HG02973 (cell line): Measurements from ENCODE around the gene ERFL.

ENCODE experiments used
- ATAC-seq: cut with Tn5 transposase; IDR thresholded peaks from one replicate; pipeline ENCODE4 v1.9.1; 2021; ENCODE audit warnings: moderate library complexity; ENCODE audit not compliant: unreplicated experiment

The ERFL gene

DNA sequence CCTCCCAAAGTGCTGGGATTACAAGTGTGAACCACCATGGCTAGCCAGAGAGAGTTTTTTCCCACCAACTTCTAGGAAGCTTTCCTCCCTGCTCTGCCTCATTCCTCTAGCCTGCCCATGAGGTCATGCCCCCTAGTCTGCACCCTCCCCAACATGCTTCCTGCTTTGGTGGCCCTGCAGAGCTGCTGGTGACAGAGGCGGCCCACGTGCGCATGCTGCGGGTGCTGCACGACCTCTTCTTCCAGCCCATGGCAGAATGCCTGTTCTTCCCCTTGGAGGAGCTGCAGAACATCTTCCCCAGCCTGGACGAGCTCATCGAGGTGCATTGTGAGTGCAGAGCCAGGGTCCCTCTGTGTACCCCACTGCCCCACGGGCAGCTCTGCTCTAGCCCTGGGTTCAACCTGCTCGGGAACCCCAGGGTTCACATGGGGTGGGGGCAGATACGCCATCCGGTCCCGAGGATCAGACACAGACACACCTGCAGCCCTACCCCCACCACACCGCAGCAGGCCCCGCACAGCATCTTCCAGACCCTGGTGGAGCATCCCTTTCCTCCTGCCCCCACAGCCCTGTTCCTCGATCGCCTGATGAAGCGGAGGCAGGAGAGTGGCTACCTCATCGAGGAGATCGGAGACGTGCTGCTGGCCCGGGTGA is 26.4 kb downstream of the ERFL start:
- no peak for ATAC-seq

DNA sequence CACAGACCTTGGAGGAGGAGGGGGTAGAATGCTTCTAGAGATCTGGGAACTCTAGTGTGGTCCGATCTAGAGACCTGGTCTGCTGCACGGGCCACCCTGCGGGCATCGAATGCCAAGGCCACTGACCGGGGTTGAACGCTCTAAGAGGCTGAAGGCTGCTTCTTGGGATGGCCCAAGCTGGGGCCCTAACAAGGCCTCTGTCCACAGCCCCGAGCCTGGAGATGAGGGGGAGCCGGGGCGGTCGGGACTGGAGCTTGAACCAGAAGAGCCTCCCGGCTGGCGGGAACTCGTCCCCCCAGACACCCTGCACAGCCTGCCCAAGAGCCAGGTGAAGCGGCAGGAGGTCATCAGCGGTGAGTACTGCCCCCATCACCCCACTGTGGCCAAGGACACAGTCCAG is 30.0 kb downstream of the ERFL start:
- ATAC-seq, result no peak

DNA sequence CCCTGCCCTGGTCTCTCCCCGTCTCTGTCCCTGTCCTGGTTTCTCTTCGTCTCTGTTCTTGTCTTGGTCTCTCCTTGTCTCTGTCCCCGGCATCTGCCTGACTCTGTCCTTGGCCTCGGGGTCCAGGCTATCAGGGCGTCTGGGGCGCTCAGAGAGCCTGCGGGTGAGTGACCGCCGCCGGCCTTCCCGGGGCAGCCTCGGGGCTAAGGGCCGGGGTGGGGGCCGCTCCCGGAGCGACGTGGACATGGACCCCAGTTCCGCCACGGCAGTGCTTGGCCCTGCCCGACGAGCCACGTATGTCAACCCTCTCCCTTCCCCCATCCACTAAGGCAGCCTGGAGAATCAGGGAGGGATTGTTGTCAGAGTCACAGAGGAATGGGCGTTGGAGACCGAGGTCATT is 30.4 kb downstream of the ERFL start:
- no peak for ATAC-seq

DNA sequence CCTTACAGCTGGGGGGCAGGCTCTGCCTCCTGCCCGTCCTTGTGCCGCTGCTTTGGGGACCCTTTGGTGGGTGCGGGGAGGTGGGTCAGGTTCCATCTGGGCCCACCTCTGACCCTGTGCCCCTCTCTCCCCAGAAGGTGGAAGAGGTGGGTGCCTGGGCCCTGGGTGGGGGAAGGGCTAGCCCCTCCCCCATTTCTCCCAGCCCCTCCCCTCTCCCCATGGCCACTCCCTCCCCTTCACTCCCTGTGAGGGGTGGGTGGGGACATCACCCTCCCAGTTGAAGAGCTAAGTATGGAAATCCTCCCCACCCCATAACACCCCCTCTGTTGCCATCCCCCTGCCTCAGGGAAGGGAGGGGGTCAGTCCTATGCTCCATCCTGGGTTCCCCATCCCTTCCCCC is 31.1 kb downstream of the ERFL start:
- no peak for ATAC-seq

DNA sequence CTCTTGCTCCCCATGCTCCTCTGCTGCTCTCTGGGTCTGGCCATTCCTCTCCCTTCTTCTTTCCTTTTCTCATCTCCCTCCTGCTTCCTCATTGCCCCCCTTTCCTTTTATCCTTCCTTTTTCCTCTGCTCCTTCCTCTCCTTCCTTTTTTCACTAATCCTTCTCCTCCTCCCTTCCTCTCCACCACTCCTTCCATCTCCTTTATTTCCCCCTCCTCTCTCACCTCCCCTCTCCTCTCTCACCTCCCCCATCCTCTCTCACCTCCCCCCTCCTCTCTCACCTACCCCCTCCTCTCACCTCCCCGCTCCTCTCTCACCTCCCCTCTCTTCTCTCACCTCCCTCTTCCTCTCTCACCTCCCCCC is 31.7 kb downstream of the ERFL start:
- ATAC-seq, result no peak

DNA sequence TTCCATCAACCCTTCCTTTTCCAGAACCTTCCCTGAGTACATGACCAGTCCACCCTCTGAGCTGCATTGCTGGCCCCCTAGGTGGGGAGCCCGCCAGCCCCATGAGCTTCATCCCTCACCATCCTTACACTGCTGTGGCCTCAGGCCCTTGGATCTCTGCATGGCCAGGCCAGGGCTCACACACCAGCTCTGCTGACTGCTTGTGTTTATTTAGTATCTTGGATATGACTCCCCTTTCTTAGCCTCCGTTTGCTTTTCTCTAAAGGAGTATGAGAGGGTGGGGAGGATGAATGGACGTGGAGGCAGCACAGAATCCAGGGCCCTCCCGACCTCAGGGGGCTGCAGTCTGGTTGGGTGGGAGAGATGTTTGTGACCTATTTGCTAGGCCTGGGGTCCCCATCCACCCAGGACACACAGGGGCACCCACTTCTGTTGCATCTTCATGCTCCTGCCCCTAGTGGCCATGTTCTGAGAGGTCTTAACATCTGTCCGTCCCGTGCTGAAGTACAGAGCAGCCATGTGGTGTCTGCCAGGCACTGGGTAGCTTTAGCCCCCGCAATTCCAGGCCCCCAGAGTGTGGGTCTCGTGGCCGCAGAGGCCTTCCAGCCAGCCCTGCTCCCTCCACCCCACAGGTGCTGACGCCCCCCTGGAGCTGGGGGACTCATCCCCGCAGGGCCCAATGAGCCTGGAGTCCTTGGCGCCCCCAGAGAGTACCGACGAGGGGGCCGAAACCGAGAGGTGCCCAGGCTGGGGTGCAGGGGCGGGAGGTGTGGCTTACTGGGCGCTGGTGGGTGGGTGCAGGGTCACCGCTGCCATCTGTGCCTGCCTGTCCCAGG is 32.3 kb downstream of the ERFL start:
- no peak for ATAC-seq

DNA sequence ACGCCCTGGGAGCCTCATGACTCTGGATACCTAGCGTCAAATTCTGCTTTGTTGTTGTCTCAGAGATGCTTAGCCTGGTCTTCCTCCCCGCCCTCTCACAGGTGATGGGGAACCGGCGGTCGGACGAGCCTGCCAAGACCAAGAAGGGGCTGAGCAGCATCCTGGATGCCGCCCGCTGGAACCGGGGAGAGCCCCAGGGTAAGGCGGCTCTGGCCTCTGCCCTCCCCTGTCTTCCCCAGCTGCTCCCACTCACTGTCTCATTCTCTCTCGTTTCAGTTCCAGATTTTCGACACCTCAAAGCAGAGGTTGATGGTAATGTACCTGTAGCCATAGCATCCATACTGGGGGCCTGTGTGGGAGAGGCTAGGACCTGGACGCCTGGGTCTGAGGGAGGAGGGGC is 33.9 kb downstream of the ERFL start:
- no peak for ATAC-seq

DNA sequence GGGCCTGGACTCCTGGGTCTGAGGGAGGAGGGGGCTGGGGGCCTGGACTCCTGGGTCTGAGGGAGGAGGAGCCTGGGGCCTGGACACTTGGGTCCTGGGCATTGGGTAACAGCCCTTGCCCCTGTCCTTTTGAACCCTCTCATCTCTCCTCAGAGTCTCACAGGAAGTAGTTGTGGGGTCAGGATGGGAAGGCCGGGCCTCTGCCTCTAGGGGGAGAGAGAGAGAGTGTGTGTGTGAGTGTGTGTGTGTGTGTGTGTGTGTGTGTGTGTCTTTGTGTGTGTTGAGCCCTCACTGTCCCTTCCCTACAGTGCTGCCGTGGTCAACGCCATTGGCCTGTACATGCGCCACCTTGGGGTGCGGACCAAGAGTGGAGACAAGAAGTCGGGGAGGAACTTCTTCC is 34.4 kb downstream of the ERFL start:
- no peak for ATAC-seq

DNA sequence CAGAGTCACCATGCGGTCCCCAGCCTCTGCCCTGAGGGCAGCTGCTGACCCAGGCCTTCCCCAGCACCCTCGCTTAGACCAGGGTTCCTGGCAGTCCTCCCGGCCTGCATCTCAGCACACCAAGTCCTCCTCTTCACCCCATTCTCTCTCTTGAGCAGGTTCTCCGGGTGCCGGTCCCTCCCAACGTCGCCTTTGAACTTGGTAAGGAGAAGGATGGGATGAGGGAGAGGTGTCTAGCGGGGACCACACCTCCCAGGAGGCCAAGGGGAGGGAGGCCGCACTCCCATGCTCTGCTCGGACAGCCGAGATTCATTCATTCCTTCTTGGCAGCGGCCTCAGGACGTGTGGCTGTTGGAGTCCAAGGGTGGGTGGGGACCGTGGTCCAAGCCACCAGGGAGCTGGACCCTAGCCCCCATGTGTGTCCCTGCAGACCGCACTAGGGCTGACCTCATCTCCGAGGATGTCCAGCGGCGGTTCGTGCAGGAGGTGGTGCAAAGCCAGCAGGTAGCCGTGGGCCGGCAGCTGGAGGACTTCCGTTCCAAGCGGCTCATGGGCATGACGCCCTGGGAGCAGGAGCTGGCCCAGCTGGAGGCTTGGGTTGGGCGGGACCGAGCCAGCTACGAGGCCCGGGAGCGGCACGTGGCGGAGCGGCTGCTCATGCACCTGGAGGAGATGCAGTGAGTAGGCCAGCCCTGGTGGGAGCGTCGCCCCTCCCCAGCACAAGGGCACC is 35.9 kb downstream of the ERFL start:
- ATAC-seq, result no peak

DNA sequence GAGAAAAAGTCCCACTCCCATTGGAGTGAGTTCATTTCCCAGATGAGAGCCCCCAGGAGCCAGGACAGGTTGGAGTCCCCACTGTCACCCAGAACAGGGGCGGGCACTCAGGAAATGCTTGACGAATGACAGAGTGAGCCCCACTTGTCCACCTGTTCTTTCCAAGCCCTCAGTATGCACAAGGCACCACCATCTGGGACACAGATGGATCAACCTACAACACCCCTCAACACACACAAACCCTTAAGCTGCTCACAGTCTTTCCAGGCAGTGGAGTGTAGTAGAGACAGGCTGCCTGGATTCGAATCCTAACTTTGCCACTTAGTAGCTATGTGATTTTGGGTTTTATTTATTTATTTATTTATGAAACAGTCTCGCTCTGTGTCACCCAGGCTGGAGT is 37.3 kb downstream of the ERFL start:
- no peak for ATAC-seq

DNA sequence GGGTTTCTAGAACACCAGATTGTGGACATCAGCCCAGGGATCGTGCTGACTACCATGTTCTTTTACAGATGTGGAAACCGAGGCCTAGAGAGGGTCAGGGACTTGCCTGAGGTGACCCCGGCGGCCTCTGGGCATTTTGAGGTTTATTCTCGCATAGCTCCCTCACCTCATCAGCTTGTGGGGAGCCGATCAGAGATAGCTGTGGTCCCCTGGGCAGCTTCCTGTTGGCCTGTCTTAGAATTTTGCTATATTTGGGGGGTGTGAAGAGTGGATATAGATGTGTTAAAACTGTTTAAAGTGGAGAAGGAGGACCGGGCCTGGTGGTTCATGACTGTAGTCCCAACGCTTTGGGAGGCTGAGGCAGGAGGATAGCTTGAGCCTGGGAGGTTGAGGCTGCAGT is 38.4 kb downstream of the ERFL start:
- no peak for ATAC-seq

DNA sequence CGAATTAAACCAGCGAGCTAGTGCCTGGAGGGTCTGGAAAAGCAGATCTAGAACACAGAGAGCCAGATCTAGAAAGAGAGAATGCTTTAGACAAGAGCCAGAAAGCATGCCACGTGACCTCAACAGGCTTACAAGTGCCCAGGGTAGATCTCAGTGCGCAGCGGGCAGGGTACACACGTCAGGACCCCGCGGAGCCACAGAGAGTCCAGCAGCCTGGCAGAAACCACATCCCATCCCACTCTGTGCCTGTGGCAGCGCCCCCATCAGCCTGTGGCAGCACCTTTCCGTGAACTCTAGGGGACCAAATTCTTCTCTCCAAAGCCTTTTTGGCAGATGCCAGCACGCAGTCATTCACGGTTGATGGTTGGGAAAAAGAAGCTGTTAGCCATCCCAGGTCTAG is 39.3 kb downstream of the ERFL start:
- no peak for ATAC-seq

DNA sequence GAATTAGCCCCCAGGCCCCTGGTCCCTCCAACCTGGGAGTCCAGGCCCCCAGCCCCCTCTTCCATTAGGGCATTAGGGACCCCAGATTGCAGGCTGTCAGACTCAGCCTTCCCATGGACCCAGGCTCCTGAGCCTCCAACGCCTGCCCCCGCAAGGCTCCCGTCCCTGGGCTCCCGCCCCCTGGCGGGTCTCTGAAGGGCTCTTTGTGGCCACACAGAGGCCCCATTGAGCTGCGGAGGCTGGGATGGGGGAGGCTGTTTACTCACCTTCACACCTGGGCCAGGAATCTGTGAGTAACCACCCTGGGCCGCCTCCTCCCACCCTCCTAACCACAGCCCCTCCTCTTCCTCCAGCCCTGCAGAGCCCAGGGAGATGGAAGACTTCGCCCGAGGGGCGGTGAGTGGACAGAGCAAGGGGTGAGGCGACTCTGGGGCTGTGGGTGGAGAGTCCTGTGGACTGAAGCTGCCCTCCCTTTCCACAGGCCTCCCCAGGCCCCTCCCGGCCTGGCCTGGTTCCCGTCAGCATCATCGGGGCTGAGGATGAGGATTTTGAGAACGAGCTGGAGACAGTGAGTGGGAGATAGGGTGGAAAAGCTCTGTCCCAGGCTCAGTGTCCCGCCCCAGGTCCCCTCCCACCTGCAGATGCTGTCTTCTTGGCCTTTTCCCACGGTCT is 40.4 kb downstream of the ERFL start:
- no peak for ATAC-seq

DNA sequence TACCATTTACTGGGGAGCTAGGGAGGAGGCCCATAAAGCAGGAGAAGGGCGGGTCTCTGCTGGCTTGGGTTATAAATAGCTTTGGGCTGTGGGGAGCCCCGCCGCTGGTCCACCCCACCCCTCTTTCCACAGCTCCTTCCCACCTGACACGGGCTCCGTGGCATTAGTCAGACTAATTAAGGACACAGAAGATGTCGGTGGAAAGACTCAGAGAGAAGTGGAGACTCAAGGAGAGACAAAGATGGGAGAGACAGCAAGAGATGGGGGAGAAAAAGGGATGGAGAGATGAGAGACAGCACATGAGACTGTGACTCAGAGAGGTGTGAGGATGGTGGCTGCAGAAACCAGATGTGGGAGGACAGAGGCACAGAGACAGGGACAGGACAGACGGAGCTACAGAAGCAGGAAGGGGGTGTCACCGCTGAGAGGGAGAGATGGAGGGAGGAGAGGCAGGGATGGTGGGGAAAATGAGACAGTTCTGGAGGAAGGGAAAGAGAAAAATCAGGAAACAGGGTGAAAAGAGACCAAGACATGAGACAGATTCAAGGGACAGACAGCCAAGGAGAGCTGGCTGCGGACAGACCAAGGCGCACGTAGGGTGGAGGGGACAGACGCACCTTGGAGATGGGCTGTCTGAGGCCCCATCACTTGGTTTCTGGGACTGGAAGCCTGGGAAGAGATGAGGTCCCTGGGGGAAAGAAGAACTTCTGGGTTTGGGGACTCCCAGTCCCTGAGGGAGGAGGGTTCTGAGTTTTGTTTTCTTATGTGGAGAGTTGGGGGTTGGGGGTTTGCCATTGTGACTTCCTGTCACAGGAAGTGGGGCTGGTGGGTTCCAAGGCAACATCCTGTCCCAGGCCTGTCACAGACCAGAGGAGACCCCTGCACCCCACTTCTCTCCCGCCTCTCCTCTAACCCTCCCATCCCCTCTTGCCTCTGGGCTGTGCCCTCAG is 41.2 kb downstream of the ERFL start:
- ATAC-seq, result no peak

DNA sequence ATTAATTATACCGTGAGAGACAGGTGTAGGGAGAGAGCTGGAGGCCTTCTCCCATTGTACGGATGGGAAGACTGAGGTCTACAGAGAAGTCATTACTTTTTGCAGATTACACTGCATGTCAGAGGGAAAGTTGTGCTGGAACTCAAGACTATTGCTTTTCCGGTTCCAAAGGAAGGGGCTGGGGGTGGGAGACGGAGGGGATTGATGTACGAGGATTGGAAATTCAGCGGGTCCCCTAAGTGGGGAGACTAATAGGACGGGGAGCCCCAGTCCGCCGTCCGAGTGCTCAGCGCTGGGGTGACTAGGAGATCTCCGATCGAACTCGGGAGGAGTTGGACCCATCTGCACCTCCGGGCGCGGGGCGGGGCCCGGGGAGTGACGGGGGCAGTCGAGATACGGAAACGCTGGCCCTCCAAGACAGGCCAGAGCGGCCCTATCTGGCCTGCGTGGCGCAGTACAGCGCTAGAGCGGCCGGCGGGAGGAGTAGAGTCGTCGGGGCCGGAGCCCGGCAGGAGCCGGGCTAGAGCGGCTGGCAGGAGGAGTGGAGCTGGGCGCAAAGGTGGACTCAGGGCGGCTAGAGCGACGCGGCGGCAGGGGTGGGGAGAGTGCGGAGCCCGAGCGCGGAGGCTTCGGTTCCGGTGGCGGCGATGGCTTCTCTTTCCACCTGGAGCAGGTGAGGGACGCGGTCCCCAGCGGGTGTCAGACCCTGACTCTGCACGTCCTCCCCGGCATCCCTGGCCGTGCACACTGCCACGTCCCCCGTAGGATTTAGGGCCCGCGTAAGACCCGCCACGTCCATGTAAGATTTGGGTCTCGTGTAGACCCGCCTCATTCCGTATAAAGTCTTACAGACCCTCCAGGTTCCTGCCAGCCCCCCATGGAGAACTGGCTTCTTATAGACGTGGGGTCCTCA is 44.2 kb downstream of the ERFL start:
- ATAC-seq, result peak; percentile 75

DNA sequence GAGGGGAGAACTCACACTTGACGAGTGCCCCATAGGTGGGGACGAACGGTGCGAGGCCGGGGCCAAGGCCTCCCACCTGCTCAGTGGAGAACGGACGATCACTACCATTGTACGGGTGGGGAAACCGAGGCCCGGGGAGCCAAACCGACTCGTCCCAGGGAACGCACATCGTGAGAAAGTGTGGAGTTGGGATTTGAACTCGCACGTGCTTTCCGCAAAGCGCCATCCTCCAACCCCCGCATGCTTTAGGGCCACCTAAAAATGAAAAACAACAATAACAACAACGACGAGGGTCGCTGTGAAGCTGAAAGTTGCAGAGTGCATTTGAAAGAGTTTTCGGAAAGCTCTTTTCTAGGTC is 44.8 kb downstream of the ERFL start:
- no peak for ATAC-seq

DNA sequence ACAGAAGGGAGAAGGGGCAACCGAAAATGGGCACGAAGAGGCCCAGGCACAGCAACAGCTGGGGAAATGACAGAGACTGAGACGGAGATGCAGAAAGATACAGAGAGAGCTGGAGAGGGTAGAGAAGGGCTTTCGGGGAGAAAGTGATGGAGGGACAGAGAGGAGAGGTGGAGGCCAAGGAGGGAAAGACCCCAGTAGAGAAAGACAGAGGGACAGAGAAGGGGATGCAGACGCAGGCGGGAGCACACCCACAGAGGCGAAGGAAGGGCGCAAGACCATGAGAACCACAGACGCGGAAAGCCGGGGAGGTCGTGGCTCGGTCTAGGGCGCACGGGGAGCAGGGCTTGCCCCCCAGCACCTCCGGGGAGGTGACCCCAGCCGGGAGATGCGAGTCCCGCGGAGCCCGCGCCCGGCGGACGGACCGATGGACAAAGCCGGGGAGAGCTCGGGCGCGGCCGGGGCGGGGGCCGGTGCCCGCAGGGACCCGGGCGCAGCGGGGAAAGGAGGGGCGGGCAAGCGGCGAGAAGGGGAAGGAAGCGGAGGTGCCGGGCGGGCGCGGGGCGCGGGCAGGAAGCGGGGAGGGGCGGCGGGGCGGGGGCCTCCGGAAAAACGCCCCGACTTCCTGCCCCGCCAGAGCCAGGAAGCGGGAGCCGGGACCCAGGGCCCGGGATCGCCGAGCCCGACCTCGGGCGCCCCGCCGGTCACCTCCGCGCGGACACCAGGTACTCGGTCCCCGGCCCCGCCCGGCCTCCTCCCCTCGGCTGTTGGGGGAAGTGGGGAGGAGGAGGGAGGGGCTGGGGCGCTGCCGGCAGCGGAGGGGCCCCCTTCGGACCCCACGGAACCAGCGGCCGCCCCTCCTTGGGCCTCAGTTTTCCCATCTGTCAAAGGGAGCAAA is 45.4 kb downstream of the ERFL start, which contains the start of gene ARHGEF1:
ARHGEF1 (plus strand) TSS at position 617 of the 895 bp plus-strand sequence. CDS start 4,899 bp downstream, outside the sequence.
- no peak for ATAC-seq

DNA sequence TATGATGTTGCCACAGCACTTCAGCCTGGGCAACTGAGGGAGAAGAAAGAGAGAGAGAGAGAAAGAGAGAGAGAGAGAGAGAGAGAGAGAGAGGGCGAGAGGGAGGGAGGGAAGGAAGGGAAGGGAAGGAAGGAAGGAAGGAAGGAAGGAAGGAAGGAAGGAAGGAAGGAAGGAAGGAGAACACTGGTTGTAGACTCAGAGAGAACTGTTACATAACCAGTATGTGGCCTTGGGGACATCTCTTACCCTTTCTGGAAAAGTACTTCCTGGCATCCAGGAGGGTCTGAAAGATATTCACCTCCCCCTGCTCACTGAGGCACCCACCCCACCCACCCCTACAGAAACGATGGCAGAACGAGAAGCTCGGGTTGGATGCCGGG is 47.9 kb downstream of the ERFL start:
- no peak for ATAC-seq
